Measurements from ENCODE around the gene TANC1. TPM values are rescaled to one million over a fixed set of nuclear protein-coding genes. Genes with fewer than 3 reads are reported as not detected.

Gene TANC1
- total and polyA plus RNA-seq, 2 experiments from 2014 or later, result 2.8 to 9.5 TPM

DNA sequence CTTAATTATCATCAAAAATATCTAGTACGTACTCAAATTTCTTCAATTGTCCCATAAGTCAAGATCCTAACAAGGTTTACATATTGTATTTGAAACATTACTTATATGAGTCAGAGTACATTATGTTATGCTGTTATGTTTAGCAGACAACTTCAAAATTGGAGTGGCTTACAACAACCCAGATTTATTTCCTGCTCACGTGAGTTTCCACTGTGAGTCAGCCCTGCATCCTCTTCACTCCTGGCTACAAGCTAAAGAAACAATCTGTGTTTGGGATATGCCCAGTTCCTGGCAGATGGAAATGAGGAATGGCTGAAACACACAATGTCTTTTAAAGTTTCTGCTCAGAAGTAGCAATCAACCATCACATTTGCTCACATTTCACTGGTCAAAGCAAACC lies 31.5 kb upstream of the TANC1 start (continued):
- TF ChIP-seq, protein P1, sequence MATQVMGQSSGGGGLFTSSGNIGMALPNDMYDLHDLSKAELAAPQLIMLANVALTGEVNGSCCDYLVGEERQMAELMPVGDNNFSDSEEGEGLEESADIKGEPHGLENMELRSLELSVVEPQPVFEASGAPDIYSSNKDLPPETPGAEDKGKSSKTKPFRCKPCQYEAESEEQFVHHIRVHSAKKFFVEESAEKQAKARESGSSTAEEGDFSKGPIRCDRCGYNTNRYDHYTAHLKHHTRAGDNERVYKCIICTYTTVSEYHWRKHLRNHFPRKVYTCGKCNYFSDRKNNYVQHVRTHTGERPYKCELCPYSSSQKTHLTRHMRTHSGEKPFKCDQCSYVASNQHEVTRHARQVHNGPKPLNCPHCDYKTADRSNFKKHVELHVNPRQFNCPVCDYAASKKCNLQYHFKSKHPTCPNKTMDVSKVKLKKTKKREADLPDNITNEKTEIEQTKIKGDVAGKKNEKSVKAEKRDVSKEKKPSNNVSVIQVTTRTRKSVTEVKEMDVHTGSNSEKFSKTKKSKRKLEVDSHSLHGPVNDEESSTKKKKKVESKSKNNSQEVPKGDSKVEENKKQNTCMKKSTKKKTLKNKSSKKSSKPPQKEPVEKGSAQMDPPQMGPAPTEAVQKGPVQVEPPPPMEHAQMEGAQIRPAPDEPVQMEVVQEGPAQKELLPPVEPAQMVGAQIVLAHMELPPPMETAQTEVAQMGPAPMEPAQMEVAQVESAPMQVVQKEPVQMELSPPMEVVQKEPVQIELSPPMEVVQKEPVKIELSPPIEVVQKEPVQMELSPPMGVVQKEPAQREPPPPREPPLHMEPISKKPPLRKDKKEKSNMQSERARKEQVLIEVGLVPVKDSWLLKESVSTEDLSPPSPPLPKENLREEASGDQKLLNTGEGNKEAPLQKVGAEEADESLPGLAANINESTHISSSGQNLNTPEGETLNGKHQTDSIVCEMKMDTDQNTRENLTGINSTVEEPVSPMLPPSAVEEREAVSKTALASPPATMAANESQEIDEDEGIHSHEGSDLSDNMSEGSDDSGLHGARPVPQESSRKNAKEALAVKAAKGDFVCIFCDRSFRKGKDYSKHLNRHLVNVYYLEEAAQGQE (IDR thresholded peaks at IDR 0.05; ENCODE audit: unreplicated experiment), result no peak
- TF ChIP-seq CREB1 (CRISPR knock-in tag; IDR thresholded peaks at IDR 0.05; ENCODE audit: low read depth) (no peak), JUNB (IDR thresholded peaks at IDR 0.05; ENCODE audit: unreplicated experiment) (no peak)

DNA sequence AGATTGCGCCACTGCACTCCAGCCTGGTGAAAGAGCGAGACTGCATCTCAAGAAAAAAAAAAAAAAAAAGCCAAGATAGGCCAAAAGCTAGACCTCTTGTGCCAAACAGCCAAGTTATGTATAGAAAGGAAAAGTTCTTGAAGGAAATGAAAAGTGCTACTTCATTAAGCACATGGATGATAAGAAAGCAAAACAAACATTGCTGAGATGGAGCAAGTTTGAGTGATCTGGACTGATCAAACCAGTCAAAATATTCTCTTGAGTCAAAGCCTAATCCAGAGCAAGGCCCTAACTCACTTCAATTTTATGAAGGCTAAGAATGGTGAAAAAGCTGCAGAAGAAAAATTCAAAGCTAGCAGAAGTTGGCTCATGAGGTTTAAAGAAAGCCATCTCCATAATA lies 28.1 kb upstream of the TANC1 start:
- H3K27me3 Mint-ChIP-seq (ENCODE audit: insufficient read depth, low read depth, poor library complexity), result peaks cover 2% of the 10 kb centered on the region
- Histone ChIP-seq H3K4me1 (ENCODE audit: insufficient read depth) (peaks cover 5% of the 10 kb centered on the region), H3K4me2 (no peak overlapping the region), H3K79me2 (replicated peaks; ENCODE audit: insufficient read depth) (no peaks in the 10 kb centered on the region), H3K27me3 (ENCODE audit: insufficient read depth) (no peaks in the 10 kb centered on the region), H4K20me1 (replicated peaks; ENCODE audit: insufficient read depth) (no peaks in the 10 kb centered on the region), H3F3A (replicated peaks; ENCODE audit: low read depth) (no peaks in the 10 kb centered on the region), H3K4me3 (no peak overlapping the region), H3K9me2 (ENCODE audit: insufficient read depth) (no peaks in the 10 kb centered on the region), H2AFZ (no peak overlapping the region), H3K27ac (ENCODE audit: low read depth) (no peak overlapping the region), H3K36me3 (ENCODE audit: insufficient read depth) (no peaks in the 10 kb centered on the region)
- ATAC-seq (no peak), DNase-seq (ENCODE audit: low spot score) (no peak)
- H3K4me1 Mint-ChIP-seq, result peaks cover 7% of the 10 kb centered on the region
- H3K27ac Mint-ChIP-seq, result no peak overlapping the region
- H3K4me3 Mint-ChIP-seq, result no peak overlapping the region
- TF ChIP-seq NANOG (IDR thresholded peaks at IDR 0.05; ENCODE audit: borderline replicate concordance), result no peak
- no peaks in the 10 kb centered on the region for H3K9me3 Mint-ChIP-seq
- H3K36me3 Mint-ChIP-seq (ENCODE audit: low read depth), result no peaks in the 10 kb centered on the region

DNA sequence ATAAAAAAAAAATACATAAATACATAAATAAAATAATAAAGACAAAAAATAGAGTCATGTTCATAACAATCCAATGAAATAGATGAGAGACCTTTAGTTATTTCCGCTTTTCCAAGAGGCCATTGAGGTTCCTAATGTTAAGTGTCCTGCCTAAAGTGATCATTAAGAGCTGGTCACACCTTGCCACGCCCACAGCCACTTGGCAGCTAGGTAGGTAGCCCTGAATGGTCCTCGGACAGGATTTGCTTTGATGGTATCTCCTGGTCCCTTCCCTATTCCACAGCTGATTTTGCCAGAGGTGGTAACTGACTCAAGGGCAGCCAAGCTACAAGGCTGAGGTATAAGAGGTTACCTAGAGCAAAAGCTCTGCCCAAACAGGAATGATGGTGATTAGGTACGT lies 24.5 kb upstream of the TANC1 start:
- no peaks in the 10 kb centered on the region for H3K27me3 Mint-ChIP-seq (ENCODE audit: insufficient read depth, low read depth, poor library complexity)
- no peak overlapping the region for H3K4me2 ChIP-seq
- DNase-seq (ENCODE audit: low spot score) (no peak), ATAC-seq (no peak)
- no peak overlapping the region for H3K27ac Mint-ChIP-seq
- H3K79me2 ChIP-seq (replicated peaks; ENCODE audit: insufficient read depth), result no peaks in the 10 kb centered on the region
- no peaks in the 10 kb centered on the region for H3K4me1 ChIP-seq (ENCODE audit: insufficient read depth)
- no peaks in the 10 kb centered on the region for H3K36me3 ChIP-seq (ENCODE audit: insufficient read depth)
- H3K27me3 ChIP-seq (ENCODE audit: insufficient read depth), result no peaks in the 10 kb centered on the region
- H3K4me3 ChIP-seq, result no peak overlapping the region
- no peaks in the 10 kb centered on the region for H3K9me2 ChIP-seq (ENCODE audit: insufficient read depth)
- no peaks in the 10 kb centered on the region for H4K20me1 ChIP-seq (replicated peaks; ENCODE audit: insufficient read depth)
- H3K4me3 Mint-ChIP-seq, result no peak overlapping the region
- no peaks in the 10 kb centered on the region for H3K4me1 Mint-ChIP-seq
- no peaks in the 10 kb centered on the region for H3K36me3 Mint-ChIP-seq (ENCODE audit: low read depth)
- H3F3A ChIP-seq (replicated peaks; ENCODE audit: low read depth), result no peaks in the 10 kb centered on the region
- no peaks in the 10 kb centered on the region; the same call in 1 of the 3 replicates for H3K9me3 Mint-ChIP-seq
- H3K27ac ChIP-seq (ENCODE audit: low read depth), result no peak overlapping the region
- H2AFZ ChIP-seq, result no peak overlapping the region
- TF ChIP-seq ZNF114 (CRISPR knock-in tag; IDR thresholded peaks at IDR 0.05) (no peak), CREB1 (CRISPR knock-in tag; IDR thresholded peaks at IDR 0.05; ENCODE audit: low read depth) (no peak), NANOG (IDR thresholded peaks at IDR 0.05; ENCODE audit: borderline replicate concordance) (no peak), ZNF331 (CRISPR knock-in tag; IDR thresholded peaks at IDR 0.05; ENCODE audit: low read depth) (no peak), POLR2AphosphoS5 (IDR thresholded peaks at IDR 0.05; ENCODE audit: low read depth) (no peak)
- TF ChIP-seq, protein P2, sequence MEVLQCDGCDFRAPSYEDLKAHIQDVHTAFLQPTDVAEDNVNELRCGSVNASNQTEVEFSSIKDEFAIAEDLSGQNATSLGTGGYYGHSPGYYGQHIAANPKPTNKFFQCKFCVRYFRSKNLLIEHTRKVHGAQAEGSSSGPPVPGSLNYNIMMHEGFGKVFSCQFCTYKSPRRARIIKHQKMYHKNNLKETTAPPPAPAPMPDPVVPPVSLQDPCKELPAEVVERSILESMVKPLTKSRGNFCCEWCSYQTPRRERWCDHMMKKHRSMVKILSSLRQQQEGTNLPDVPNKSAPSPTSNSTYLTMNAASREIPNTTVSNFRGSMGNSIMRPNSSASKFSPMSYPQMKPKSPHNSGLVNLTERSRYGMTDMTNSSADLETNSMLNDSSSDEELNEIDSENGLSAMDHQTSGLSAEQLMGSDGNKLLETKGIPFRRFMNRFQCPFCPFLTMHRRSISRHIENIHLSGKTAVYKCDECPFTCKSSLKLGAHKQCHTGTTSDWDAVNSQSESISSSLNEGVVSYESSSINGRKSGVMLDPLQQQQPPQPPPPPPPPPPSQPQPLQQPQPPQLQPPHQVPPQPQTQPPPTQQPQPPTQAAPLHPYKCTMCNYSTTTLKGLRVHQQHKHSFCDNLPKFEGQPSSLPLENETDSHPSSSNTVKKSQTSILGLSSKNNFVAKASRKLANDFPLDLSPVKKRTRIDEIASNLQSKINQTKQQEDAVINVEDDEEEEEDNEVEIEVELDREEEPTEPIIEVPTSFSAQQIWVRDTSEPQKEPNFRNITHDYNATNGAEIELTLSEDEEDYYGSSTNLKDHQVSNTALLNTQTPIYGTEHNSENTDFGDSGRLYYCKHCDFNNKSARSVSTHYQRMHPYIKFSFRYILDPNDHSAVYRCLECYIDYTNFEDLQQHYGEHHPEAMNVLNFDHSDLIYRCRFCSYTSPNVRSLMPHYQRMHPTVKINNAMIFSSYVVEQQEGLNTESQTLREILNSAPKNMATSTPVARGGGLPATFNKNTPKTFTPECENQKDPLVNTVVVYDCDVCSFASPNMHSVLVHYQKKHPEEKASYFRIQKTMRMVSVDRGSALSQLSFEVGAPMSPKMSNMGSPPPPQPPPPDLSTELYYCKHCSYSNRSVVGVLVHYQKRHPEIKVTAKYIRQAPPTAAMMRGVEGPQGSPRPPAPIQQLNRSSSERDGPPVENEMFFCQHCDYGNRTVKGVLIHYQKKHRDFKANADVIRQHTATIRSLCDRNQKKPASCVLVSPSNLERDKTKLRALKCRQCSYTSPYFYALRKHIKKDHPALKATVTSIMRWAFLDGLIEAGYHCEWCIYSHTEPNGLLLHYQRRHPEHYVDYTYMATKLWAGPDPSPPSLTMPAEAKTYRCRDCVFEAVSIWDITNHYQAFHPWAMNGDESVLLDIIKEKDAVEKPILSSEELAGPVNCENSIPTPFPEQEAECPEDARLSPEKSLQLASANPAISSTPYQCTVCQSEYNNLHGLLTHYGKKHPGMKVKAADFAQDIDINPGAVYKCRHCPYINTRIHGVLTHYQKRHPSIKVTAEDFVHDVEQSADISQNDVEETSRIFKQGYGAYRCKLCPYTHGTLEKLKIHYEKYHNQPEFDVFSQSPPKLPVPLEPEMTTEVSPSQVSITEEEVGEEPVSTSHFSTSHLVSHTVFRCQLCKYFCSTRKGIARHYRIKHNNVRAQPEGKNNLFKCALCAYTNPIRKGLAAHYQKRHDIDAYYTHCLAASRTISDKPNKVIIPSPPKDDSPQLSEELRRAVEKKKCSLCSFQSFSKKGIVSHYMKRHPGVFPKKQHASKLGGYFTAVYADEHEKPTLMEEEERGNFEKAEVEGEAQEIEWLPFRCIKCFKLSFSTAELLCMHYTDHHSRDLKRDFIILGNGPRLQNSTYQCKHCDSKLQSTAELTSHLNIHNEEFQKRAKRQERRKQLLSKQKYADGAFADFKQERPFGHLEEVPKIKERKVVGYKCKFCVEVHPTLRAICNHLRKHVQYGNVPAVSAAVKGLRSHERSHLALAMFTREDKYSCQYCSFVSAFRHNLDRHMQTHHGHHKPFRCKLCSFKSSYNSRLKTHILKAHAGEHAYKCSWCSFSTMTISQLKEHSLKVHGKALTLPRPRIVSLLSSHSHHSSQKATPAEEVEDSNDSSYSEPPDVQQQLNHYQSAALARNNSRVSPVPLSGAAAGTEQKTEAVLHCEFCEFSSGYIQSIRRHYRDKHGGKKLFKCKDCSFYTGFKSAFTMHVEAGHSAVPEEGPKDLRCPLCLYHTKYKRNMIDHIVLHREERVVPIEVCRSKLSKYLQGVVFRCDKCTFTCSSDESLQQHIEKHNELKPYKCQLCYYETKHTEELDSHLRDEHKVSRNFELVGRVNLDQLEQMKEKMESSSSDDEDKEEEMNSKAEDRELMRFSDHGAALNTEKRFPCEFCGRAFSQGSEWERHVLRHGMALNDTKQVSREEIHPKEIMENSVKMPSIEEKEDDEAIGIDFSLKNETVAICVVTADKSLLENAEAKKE (CRISPR knock-in tag; IDR thresholded peaks at IDR 0.05), result no peak
